ENCODE results near the gene ROM1. TPM values are rescaled to one million over a fixed set of nuclear protein-coding genes. Genes with fewer than 3 reads are reported as not detected.

ROM1 gene
- total RNA-seq, 1 experiment from 2014 or later: 2.7 TPM

DNA sequence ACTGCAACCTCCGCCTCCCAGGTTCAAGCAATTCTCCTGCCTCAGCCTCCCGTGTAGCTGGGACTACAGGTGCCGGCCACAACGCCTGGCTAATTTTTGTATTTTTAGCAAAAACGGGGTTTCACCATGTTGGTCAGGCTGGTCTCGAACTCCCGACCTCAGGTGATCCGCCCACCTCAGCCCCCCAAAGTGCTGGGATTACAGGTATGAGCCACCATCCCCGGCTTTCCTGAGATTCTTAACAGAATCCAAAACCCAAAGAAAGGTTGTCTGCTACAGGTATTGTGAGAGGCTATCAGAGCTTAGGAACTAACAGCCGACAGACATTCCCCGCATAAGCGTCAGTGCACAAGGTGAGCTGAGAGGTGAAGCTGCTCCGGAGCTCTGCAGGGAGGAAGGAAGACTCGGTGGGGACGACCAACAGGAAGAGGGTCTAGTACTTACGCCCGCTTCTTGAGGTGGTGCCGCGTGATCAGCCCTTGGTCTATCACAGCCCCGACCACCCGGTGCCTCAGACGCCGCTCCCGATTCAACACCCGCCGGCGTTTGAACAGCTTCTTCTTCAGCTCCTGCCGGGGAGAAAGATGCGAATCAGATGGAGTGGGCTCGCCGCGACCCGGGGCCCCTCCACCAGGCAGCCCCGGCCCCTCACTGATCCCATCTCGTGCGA, 51.5 kb downstream of the ROM1 start:
- peak overlapping the region; percentile 100 for H3K9ac ChIP-seq (ENCODE audit: low read length)
- peaks cover 50% of the 10 kb centered on the region for H3K79me2 ChIP-seq (ENCODE audit: insufficient read depth, low read length)
- no peaks in the 10 kb centered on the region for H3K9me2 ChIP-seq (ENCODE audit: insufficient read depth)
- no peaks in the 10 kb centered on the region for H3K9me3 ChIP-seq (ENCODE audit: control insufficient read depth in 1 of 2, insufficient read depth in 1 of 2, low read depth in 1 of 2, low read length in 2 of 2)
- peak overlapping the region; percentile 99 for H3K4me3 ChIP-seq (replicated peaks in 1 of 2; ENCODE audit: low read depth in 1 of 2, low read length in 2 of 2)
- RAD21 ChIA-PET (ENCODE audit: low non-redundant PET in 1 of 2, low total read pairs in 2 of 2, uncharacterized antibody in 2 of 2, unreplicated experiment in 2 of 2): interaction anchor here in 1 of 2 experiments (1.7 kb wide), 1 partner anchor 11 kb away, joined by 6 read pairs; the partner anchor contains the start of gene INTS5
- ATAC-seq: peak; percentile 41
- H3K36me3 ChIP-seq (ENCODE audit: control insufficient read depth in 1 of 2, insufficient read depth in 2 of 2, low read length in 2 of 2): peaks cover 11 to 32% of the 10 kb centered on the region in 2 experiments; a peak in 3 of 4 replicates
- H3K27me3 ChIP-seq (ENCODE audit: insufficient read depth, low read length): no peaks in the 10 kb centered on the region
- TF ChIP-seq EGR1 (IDR thresholded peaks at IDR 0.05; ENCODE audit: low read depth): no peak
- TF ChIP-seq, protein P1, sequence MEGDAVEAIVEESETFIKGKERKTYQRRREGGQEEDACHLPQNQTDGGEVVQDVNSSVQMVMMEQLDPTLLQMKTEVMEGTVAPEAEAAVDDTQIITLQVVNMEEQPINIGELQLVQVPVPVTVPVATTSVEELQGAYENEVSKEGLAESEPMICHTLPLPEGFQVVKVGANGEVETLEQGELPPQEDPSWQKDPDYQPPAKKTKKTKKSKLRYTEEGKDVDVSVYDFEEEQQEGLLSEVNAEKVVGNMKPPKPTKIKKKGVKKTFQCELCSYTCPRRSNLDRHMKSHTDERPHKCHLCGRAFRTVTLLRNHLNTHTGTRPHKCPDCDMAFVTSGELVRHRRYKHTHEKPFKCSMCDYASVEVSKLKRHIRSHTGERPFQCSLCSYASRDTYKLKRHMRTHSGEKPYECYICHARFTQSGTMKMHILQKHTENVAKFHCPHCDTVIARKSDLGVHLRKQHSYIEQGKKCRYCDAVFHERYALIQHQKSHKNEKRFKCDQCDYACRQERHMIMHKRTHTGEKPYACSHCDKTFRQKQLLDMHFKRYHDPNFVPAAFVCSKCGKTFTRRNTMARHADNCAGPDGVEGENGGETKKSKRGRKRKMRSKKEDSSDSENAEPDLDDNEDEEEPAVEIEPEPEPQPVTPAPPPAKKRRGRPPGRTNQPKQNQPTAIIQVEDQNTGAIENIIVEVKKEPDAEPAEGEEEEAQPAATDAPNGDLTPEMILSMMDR (IDR thresholded peaks at IDR 0.05 in 2 of 3, conservative IDR thresholded peaks at IDR 0.05 in 1 of 3; ENCODE audit: borderline replicate concordance in 1 of 3, insufficient read depth in 1 of 3, low read depth in 2 of 3, low read length in 2 of 3): no peak
- TF ChIP-seq ZNF274 (IDR thresholded peaks at IDR 0.05; ENCODE audit: low read depth, low read length): no peak
- no peak for TF ChIP-seq JUND (IDR thresholded peaks at IDR 0.05)
- TF ChIP-seq TCF7L2 (IDR thresholded peaks at IDR 0.05; ENCODE audit: borderline replicate concordance, extremely low read depth, insufficient read depth, insufficient read length): no peak
- TF ChIP-seq, protein P2, sequence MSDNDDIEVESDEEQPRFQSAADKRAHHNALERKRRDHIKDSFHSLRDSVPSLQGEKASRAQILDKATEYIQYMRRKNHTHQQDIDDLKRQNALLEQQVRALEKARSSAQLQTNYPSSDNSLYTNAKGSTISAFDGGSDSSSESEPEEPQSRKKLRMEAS (IDR thresholded peaks at IDR 0.05): no peak
- BruUV-seq (replicated peaks): TSS peak; percentile 76
- peak overlapping the region; percentile 98 for H3K4me2 ChIP-seq (ENCODE audit: low read length)
- intact Hi-C loops (cut with micrococcal nuclease): no loop called here
- H3K27ac ChIP-seq (ENCODE audit: low read depth, low read length): peak overlapping the region; percentile 96
- POLR2A ChIA-PET: interaction anchor here (0.7 to 8.9 kb wide), 37 partner anchors 10 to 271 kb away, joined by 3 to 195 read pairs (median 5); partner anchors contain the start of genes B3GAT3, EEF1G, GANAB and HNRNPUL2
- CTCF ChIA-PET: interaction anchor here (0.8 to 1.9 kb wide), 8 partner anchors 10 to 240 kb away, joined by 3 to 6 read pairs (median 4); partner anchors contain the start of genes INTS5 and TUT1
- peaks cover 18 to 37% of the 10 kb centered on the region in 2 experiments; a peak in 3 of 4 replicates for H3K4me1 ChIP-seq (ENCODE audit: control insufficient read depth in 1 of 2, insufficient read depth in 2 of 2, low read length in 2 of 2)
- H2AFZ ChIP-seq (ENCODE audit: low read depth, low read length, poor library complexity, severe bottlenecking): no peak overlapping the region
- no peak for DNase-seq (ENCODE audit: low read depth, low spot score)
- H4K20me1 ChIP-seq (ENCODE audit: insufficient read depth): no peaks in the 10 kb centered on the region

Small RNAs within 50 kb of the gene (microRNA-seq; reads per million reads assigned to microRNA genes)
- 1.2 reads per million for gene MIR6747 (ENCODE audit: borderline number of aligned reads)

Other genes starting within 250 kb of the ROM1 start
- gene SCGB1A1, start 194.2 kb upstream of the ROM1 start, total RNA-seq (2021; ENCODE audit: unreplicated experiment): 2.0 TPM
- 239 TPM for gene AHNAK, start 66.5 kb upstream of the ROM1 start, total RNA-seq (2021; ENCODE audit: unreplicated experiment)
- gene EEF1G, start 39.4 kb upstream of the ROM1 start, total RNA-seq (2021; ENCODE audit: unreplicated experiment): 1,901 TPM
- 49.0 TPM for gene TUT1, start 21.7 kb upstream of the ROM1 start, total RNA-seq (2021; ENCODE audit: unreplicated experiment)
- gene MTA2, start 11.4 kb upstream of the ROM1 start, total RNA-seq (2021; ENCODE audit: unreplicated experiment): 98.9 TPM
- gene EML3, start 482 bp upstream of the ROM1 start, total RNA-seq (2021; ENCODE audit: unreplicated experiment): 124 TPM
- 51.2 TPM for gene B3GAT3, start 8.7 kb downstream of the ROM1 start, total RNA-seq (2021; ENCODE audit: unreplicated experiment)
- gene GANAB, start 33.4 kb downstream of the ROM1 start, total RNA-seq (2021; ENCODE audit: unreplicated experiment): 410 TPM
- 29.1 TPM for gene INTS5, start 40.0 kb downstream of the ROM1 start, total RNA-seq (2021; ENCODE audit: unreplicated experiment)
- 121 TPM for gene C11orf98, start 52.0 kb downstream of the ROM1 start, total RNA-seq (2021; ENCODE audit: unreplicated experiment)
- 63.5 TPM for gene CSKMT, start 52.1 kb downstream of the ROM1 start, total RNA-seq (2021; ENCODE audit: unreplicated experiment)
- 17.9 TPM for gene UQCC3, start 58.4 kb downstream of the ROM1 start, total RNA-seq (2021; ENCODE audit: unreplicated experiment)
- gene LBHD1, start 59.0 kb downstream of the ROM1 start, total RNA-seq (2021; ENCODE audit: unreplicated experiment): 14.7 TPM
- gene UBXN1, start 65.8 kb downstream of the ROM1 start, total RNA-seq (2021; ENCODE audit: unreplicated experiment): 94.2 TPM
- gene LRRN4CL, start 76.3 kb downstream of the ROM1 start, total RNA-seq (2021; ENCODE audit: unreplicated experiment): 0.71 TPM
- gene BSCL2, start 94.2 kb downstream of the ROM1 start, total RNA-seq (2021; ENCODE audit: unreplicated experiment): 62.0 TPM
- not detected for gene GNG3, start 94.4 kb downstream of the ROM1 start, total RNA-seq (2021; ENCODE audit: unreplicated experiment)
- 45.8 TPM for gene HNRNPUL2, start 114.2 kb downstream of the ROM1 start, total RNA-seq (2021; ENCODE audit: unreplicated experiment)
- 33.3 TPM for gene TTC9C, start 115.2 kb downstream of the ROM1 start, total RNA-seq (2021; ENCODE audit: unreplicated experiment)
- 11.3 TPM for gene ZBTB3, start 140.9 kb downstream of the ROM1 start, total RNA-seq (2021; ENCODE audit: unreplicated experiment)
- 109 TPM for gene POLR2G, start 148.3 kb downstream of the ROM1 start, total RNA-seq (2021; ENCODE audit: unreplicated experiment)
- gene TAF6L, start 158.1 kb downstream of the ROM1 start, total RNA-seq (2021; ENCODE audit: unreplicated experiment): 24.2 TPM
- gene TMEM179B, start 174.1 kb downstream of the ROM1 start, total RNA-seq (2021; ENCODE audit: unreplicated experiment): 51.6 TPM
- gene TMEM223, start 178.7 kb downstream of the ROM1 start, total RNA-seq (2021; ENCODE audit: unreplicated experiment): 18.4 TPM
- 55.5 TPM for gene NXF1, start 192.2 kb downstream of the ROM1 start, total RNA-seq (2021; ENCODE audit: unreplicated experiment)
- 29.5 TPM for gene STX5, start 218.8 kb downstream of the ROM1 start, total RNA-seq (2021; ENCODE audit: unreplicated experiment)
- gene TEX54, start 219.6 kb downstream of the ROM1 start, total RNA-seq (2021; ENCODE audit: unreplicated experiment): not detected
- 111 TPM for gene WDR74, start 226.3 kb downstream of the ROM1 start, total RNA-seq (2021; ENCODE audit: unreplicated experiment)